ENCODE measurements around the gene SORCS2. TPM values are rescaled to one million over a fixed set of nuclear protein-coding genes. Genes with fewer than 3 reads are reported as not detected.

Gene SORCS2
- total and polyA plus RNA-seq, 2 experiments from 2014 or later = 0.38 to 1.4 TPM

DNA sequence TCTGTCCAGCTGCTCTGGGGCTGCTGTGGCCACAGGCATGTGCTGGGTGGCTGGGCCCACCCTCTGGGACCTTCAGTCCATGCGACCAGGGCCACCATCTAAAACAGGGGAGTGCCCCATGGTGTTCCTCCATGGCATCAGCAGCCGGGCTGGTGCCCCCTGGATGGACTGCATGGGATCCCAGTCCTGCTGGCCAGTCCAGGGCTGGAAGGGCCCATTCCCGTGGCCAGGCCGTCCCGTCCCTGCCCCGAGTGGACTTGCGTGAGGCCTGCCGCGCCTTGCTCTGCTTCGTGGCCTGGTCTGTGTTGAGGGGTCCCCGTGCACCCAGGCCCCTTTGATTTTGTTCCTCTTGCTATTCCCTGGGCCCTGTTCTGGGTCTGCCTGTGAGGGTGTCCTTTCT is 36.4 kb downstream of the SORCS2 start:
- TF ChIP-seq EZH2 (IDR thresholded peaks at IDR 0.05; ENCODE audit: insufficient read depth, poor library complexity, severe bottlenecking) (no peak), EZH2phosphoT487 (IDR thresholded peaks at IDR 0.05; ENCODE audit: insufficient read depth, low read depth) (no peak)
- Histone ChIP-seq H3K9me2 (ENCODE audit: insufficient read depth) (no peaks in the 10 kb centered on the region), H3K4me2 (ENCODE audit: unreplicated experiment) (no peak overlapping the region), H3F3A (ENCODE audit: insufficient read depth) (no peaks in the 10 kb centered on the region), H2AFZ (no peak overlapping the region), H3K4me1 (ENCODE audit: insufficient read depth) (no peaks in the 10 kb centered on the region), H3K4me3 (no peak overlapping the region), H3K27ac (no peak overlapping the region), H3K79me2 (ENCODE audit: insufficient read depth) (no peaks in the 10 kb centered on the region), H3K9ac (no peak overlapping the region), H3K9me3 (ENCODE audit: low read depth) (no peaks in the 10 kb centered on the region), H4K20me1 (ENCODE audit: insufficient read depth) (no peaks in the 10 kb centered on the region), H3K36me3 (ENCODE audit: low read depth) (no peaks in the 10 kb centered on the region), H3K27me3 (replicated peaks; ENCODE audit: insufficient read depth) (no peaks in the 10 kb centered on the region)
- DNase-seq = no peak
- WGBS, 2 experiments (ENCODE audit: low coverage in 1 of 2, low lambda C conversion rate in 2 of 2, missing lambda C conversion rate in 2 of 2) = 79% methylated on average over 10 to 11 of the region's 11 CpGs
- in situ Hi-C loops (cut with MboI) = no loop called here

DNA sequence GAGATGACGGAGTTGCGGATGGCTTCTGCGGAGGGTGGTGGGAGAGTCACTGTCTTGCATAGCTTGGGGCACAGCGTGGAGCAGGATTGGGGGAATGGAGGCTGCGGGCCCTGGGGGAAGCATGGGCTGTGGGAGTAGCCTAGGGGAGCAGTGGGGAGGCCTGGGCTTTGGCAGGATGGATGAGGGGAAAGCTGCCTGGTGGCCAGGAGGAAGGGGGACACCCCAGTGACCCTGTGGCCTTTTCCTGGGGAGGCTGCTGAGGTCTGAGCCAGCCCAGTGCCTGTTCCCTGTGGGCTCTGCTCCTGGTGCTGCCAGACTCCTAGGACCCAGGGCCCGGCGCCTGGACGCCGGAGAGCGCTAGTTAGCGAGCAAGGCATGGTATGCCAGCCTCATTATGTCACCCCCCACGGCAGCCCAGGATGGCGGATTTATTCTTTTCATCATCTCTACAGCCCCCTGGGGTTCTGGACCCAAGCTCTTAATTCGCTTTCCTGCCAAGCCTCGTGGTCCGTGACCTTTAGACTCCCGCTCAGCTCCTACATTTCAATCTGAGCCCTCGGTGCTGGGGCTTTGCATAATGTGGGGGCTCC is 39.8 kb downstream of the SORCS2 start:
- Histone ChIP-seq H3K9me3 (ENCODE audit: low read depth) (no peaks in the 10 kb centered on the region), H3K4me1 (ENCODE audit: insufficient read depth) (no peaks in the 10 kb centered on the region), H3F3A (ENCODE audit: insufficient read depth) (no peaks in the 10 kb centered on the region), H3K79me2 (ENCODE audit: insufficient read depth) (no peaks in the 10 kb centered on the region), H3K9ac (no peak overlapping the region), H3K36me3 (ENCODE audit: low read depth) (no peaks in the 10 kb centered on the region), H4K20me1 (ENCODE audit: insufficient read depth) (no peaks in the 10 kb centered on the region), H3K4me2 (ENCODE audit: unreplicated experiment) (no peak overlapping the region), H3K4me3 (no peak overlapping the region), H3K27ac (no peak overlapping the region), H3K27me3 (replicated peaks; ENCODE audit: insufficient read depth) (no peaks in the 10 kb centered on the region), H2AFZ (no peak overlapping the region), H3K9me2 (ENCODE audit: insufficient read depth) (no peaks in the 10 kb centered on the region)
- in situ Hi-C loops (cut with MboI) = no loop called here
- no peak for TF ChIP-seq EZH2 (IDR thresholded peaks at IDR 0.05; ENCODE audit: insufficient read depth, poor library complexity, severe bottlenecking)
- no peak for TF ChIP-seq EZH2phosphoT487 (IDR thresholded peaks at IDR 0.05; ENCODE audit: insufficient read depth, low read depth)
- DNase-seq = no peak
- WGBS, 2 experiments (ENCODE audit: low coverage in 1 of 2, low lambda C conversion rate in 2 of 2, missing lambda C conversion rate in 2 of 2) = 82 to 86% methylated on average over 17 to 18 of the region's 18 CpGs

DNA sequence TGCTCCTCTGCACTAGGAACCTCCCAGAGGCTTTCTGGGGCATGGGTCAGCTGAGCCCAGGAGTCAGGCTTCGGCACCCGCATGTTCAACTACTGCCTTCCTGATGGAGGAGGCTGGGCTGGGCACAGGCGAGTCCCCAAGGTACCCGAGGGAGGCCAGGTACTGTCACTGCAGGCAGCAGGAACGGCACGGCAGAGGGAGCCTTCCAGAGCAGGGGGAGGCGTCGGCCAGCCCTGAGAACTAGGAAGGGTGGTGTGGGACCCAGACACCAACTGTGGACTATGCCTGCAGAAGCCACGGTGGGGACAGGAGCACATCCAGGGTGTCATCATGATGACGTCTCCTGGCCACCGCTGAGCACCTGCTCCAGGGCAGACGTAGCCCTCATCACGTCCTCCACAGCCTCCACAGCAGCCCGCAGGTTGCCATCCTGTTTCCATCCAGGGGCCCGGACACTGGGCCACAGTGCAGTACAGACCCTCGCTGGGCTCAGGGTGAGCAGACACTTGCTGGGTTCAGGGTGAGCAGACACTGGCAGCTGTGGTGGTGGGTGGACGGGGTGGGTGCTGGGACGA is 40.8 kb downstream of the SORCS2 start:
- no peaks in the 10 kb centered on the region for H3K36me3 ChIP-seq (ENCODE audit: low read depth)
- 79 to 85% methylated on average over 15 to 18 of the region's 18 CpGs for WGBS, 2 experiments (ENCODE audit: low coverage in 1 of 2, low lambda C conversion rate in 2 of 2, missing lambda C conversion rate in 2 of 2)
- no peaks in the 10 kb centered on the region for H3F3A ChIP-seq (ENCODE audit: insufficient read depth)
- H3K9me2 ChIP-seq (ENCODE audit: insufficient read depth) = no peaks in the 10 kb centered on the region
- no peaks in the 10 kb centered on the region for H3K79me2 ChIP-seq (ENCODE audit: insufficient read depth)
- DNase-seq = no peak
- in situ Hi-C loops (cut with MboI) = no loop called here
- no peak overlapping the region for H3K9ac ChIP-seq
- no peak overlapping the region for H2AFZ ChIP-seq
- no peaks in the 10 kb centered on the region for H3K27me3 ChIP-seq (replicated peaks; ENCODE audit: insufficient read depth)
- H3K4me2 ChIP-seq (ENCODE audit: unreplicated experiment) = no peak overlapping the region
- TF ChIP-seq EZH2 (IDR thresholded peaks at IDR 0.05; ENCODE audit: insufficient read depth, poor library complexity, severe bottlenecking) = no peak
- no peak for TF ChIP-seq EZH2phosphoT487 (IDR thresholded peaks at IDR 0.05; ENCODE audit: insufficient read depth, low read depth)
- H3K4me1 ChIP-seq (ENCODE audit: insufficient read depth) = no peaks in the 10 kb centered on the region; the same call in 1 of the 2 replicates
- no peak overlapping the region for H3K4me3 ChIP-seq
- H3K27ac ChIP-seq = no peak overlapping the region
- H4K20me1 ChIP-seq (ENCODE audit: insufficient read depth) = no peaks in the 10 kb centered on the region
- no peaks in the 10 kb centered on the region for H3K9me3 ChIP-seq (ENCODE audit: low read depth)

DNA sequence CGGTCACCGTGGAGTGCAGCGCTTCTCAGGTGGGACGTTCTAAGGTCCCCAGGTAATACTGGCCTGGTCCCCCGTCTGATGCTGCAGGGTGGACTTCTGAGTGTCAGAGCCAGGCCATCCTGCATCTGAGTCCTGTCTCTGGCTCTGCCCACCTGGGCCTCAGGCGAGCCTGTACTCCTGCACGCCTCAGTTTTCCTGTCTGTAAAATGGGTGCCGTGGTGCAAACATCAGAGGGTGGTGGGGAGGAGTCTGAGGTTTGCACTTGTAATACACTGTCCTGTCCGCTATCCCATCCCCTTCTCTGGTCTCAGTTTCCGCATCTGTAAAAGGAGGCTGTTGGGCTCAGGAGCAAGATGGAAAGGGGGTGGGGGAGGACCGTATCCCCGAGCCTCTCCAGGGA is 41.3 kb downstream of the SORCS2 start:
- H3K36me3 ChIP-seq (ENCODE audit: low read depth) = no peaks in the 10 kb centered on the region
- H4K20me1 ChIP-seq (ENCODE audit: insufficient read depth) = no peaks in the 10 kb centered on the region
- no peaks in the 10 kb centered on the region for H3F3A ChIP-seq (ENCODE audit: insufficient read depth)
- H3K9me2 ChIP-seq (ENCODE audit: insufficient read depth) = no peaks in the 10 kb centered on the region
- no peak overlapping the region for H3K9ac ChIP-seq
- no peak overlapping the region for H3K4me3 ChIP-seq
- no peaks in the 10 kb centered on the region; the same call in 1 of the 2 replicates for H3K4me1 ChIP-seq (ENCODE audit: insufficient read depth)
- 84 to 87% methylated on average over 8 to 12 of the region's 12 CpGs for WGBS, 2 experiments (ENCODE audit: low coverage in 1 of 2, low lambda C conversion rate in 2 of 2, missing lambda C conversion rate in 2 of 2)
- H3K9me3 ChIP-seq (ENCODE audit: low read depth) = no peaks in the 10 kb centered on the region
- H2AFZ ChIP-seq = no peak overlapping the region
- DNase-seq = no peak
- H3K27ac ChIP-seq = no peak overlapping the region
- no peaks in the 10 kb centered on the region for H3K27me3 ChIP-seq (replicated peaks; ENCODE audit: insufficient read depth)
- in situ Hi-C loops (cut with MboI) = no loop called here
- H3K4me2 ChIP-seq (ENCODE audit: unreplicated experiment) = no peak overlapping the region
- no peak for TF ChIP-seq EZH2 (IDR thresholded peaks at IDR 0.05; ENCODE audit: insufficient read depth, poor library complexity, severe bottlenecking)
- TF ChIP-seq EZH2phosphoT487 (IDR thresholded peaks at IDR 0.05; ENCODE audit: insufficient read depth, low read depth) = no peak
- H3K79me2 ChIP-seq (ENCODE audit: insufficient read depth) = no peaks in the 10 kb centered on the region

Measured in GM23248 (cell line).